Fibroblast of lung (primary cell): ENCODE measurements around the gene ZNF878.

Source experiments
- EZH2 ChIP-seq: IDR thresholded peaks from 2 replicates; pipeline ENCODE4 v1.5.1; 2012; ENCODE audit warnings: low read length, control low read depth, mild to moderate bottlenecking; ENCODE audit errors: missing control alignments
- TF ChIP-seq, protein P1 (sequence below), 2 donors: IDR thresholded peaks in 1 of 2; conservative IDR thresholded peaks in 1 of 2; 1 replicate in 1 of 2; 2 replicates in 1 of 2; pipeline ENCODE4 v1.5.1; 2011 to 2012; ENCODE audit warnings: low read length in 2 of 2, control low read depth in 1 of 2, inconsistent platforms in 1 of 2, low read depth in 1 of 2, mild to moderate bottlenecking in 1 of 2

DNA sequence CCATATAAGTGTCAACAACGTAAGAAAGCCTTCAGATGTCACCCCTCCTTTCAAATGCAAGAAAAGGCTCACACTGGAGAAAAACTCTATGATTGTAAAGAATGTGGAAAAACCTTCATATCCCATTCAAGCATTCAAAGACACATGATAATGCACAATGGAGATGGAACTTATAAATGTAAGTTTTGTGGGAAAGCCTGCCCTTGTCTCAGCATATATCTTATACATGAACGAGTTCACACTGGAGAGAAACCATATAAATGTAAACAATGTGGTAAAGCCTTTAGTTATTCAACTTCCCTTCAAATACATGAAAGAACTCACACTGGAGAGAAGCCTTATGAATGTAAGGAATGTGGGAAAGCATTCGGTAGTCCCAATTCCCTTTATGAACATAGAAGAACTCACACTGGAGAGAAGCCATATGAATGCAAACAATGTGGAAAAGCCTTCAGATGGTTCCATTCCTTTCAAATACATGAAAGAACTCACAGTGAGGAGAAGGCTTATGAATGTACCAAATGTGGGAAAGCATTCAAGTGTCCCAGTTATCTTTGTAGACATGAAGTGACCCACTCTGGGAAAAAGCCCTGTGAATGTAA lies 22.9 kb upstream of the ZNF878 start:
- TF ChIP-seq, protein P1, sequence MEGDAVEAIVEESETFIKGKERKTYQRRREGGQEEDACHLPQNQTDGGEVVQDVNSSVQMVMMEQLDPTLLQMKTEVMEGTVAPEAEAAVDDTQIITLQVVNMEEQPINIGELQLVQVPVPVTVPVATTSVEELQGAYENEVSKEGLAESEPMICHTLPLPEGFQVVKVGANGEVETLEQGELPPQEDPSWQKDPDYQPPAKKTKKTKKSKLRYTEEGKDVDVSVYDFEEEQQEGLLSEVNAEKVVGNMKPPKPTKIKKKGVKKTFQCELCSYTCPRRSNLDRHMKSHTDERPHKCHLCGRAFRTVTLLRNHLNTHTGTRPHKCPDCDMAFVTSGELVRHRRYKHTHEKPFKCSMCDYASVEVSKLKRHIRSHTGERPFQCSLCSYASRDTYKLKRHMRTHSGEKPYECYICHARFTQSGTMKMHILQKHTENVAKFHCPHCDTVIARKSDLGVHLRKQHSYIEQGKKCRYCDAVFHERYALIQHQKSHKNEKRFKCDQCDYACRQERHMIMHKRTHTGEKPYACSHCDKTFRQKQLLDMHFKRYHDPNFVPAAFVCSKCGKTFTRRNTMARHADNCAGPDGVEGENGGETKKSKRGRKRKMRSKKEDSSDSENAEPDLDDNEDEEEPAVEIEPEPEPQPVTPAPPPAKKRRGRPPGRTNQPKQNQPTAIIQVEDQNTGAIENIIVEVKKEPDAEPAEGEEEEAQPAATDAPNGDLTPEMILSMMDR (conservative IDR thresholded peaks at IDR 0.05 in 1 of 2, IDR thresholded peaks at IDR 0.05 in 1 of 2; ENCODE audit: low read depth in 1 of 2, low read length in 2 of 2), result no peak
- no peak for TF ChIP-seq EZH2
